HG02610 (cell line): ENCODE data around the gene MYOT.
"Not testable (repeated sequence)": the region's sequence is repeated elsewhere in the genome, so short reads cannot be mapped to it uniquely, and the experiment has no call there.

Experiments
- ATAC-seq: cut with Tn5 transposase; IDR thresholded peaks from one replicate; pipeline ENCODE4 v1.9.1; 2021; ENCODE audit warnings: mild to moderate bottlenecking, moderate library complexity; ENCODE audit not compliant: unreplicated experiment

MYOT gene

GRCh38 chr5:137853165-137853564, 14.5 kb upstream of the MYOT start:
- not testable (repeated sequence) for ATAC-seq

DNA sequence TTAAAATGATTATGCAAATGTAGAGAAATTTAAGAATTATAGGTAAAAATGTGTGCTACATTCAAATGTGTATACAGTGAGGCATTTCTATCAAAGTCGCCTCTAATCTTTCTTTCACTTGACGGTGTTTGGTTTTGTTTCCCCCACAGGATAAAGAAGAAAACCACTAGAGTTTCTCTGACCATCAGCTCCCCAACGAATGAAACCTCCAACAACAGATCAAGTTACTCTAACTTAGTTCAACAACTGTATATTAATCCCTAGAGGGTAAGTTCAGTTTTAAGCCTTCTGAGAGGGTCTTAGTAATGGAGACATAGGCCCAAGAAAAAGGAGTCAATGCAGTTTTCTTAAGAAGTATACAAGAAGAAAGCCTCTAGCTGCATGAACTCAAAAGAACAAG, 11.5 kb upstream of the MYOT start:
- no peak for ATAC-seq

GRCh38 chr5:137856916-137857862, 10.5 kb upstream of the MYOT start:
- ATAC-seq = peak; percentile 39

- ATAC-seq = peak; percentile 79
Measured at GRCh38 chr5:137858223-137858916, 9.3 kb upstream of the MYOT start.

DNA sequence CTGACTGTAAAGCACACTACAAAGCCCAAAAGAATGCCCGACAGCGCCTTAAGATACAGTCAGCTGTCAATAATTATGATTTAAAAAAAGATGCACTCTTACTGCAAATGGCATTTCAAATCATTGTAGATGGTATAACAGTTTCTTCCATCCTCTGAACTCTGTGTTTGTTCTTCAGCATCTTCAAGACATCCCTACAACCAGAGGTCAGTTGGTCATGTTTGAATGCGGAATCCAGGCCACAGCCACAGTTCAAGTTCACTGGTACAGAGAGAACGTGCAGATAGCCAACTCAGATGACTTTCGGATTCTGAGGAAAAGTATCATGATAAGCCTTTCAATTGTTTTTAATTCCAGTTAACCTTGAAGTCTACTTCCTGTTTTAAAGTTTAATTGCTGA, 8.7 kb upstream of the MYOT start:
- no peak for ATAC-seq

GRCh38 chr5:137862251-137862650, 5.4 kb upstream of the MYOT start:
- ATAC-seq = no peak

- ATAC-seq = not testable (repeated sequence)
Measured at GRCh38 chr5:137863653-137864052, 4.0 kb upstream of the MYOT start.

GRCh38 chr5:137866541-137867388, 895 bp upstream of the MYOT start:
- ATAC-seq = no peak

- no peak for ATAC-seq
Measured at GRCh38 chr5:137870647-137871339, 3.1 kb downstream of the MYOT start.

DNA sequence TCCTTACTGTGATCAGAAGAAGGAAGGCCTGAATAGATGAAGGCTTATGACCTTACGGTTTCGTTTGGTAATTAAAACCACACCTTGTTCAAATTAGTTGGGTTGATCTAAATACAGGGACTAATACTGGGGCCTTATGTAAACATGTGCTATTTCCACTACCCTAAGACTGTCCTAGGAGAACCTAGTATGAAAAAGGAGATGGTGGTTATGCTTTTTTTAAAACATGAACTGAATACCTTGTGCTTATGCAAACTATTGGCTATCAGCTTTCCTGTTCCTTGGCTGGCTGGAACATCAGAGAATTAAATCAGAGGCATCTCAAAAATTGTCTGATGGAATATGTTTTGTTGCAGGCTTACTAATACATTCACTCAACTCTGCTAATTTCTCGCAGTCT, 3.9 kb downstream of the MYOT start:
- no peak for ATAC-seq

DNA sequence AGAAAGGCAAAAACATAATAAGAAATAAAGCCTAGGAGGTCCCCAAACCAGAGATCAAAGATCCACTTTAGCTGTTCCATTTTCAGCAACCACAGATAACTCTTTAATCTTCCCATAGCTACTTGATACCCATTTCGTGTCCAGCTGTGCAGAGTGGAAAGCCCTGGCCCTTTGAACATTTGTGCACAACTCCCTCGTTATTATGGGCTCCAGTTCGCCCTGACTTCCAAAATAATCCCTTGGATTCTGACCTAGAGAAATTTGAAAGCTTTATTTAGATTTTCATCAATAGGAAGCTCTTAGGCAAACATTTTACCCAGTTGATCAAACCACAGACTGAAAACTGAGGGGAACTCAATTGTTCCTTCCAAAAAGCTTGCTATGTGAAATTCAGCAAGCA, 4.8 kb downstream of the MYOT start:
- no peak for ATAC-seq

DNA sequence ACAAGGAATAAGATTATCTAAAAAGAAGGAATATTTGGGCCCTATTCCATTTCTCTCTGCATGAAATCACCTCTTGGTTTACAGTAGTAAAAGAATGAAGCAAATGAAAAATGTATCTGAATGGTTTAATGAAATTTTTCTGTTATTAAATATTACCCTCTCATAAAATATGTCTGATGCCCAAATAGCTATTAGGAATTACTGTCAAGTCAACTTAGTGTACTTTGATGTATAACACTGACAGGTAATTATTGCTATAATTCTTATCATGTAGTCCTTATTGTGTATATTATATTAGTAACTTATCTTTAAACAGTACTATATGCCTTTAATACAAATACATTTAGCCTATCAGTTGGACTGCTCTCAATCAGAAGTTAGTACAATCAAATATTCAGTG, 8.4 kb downstream of the MYOT start:
- no peak for ATAC-seq

DNA sequence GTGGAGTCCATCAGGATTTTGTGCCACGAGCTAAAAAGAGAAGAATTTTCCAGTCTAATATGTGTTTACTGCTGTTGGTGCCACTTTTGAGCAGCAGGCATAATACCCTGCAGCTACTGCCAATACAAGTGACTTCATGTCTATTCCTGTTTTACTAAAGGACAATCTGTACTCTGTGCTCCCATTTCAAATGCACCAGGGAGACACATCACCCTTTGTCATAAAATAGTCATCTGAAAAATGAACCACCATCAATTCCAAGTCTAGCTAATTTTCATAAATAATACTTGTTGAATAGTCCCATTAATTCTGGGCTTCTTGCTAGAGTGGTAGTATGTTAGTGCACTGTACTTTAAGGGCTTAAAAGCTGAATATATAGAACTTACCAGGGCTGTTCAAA, 12.7 kb downstream of the MYOT start:
- ATAC-seq = no peak

DNA sequence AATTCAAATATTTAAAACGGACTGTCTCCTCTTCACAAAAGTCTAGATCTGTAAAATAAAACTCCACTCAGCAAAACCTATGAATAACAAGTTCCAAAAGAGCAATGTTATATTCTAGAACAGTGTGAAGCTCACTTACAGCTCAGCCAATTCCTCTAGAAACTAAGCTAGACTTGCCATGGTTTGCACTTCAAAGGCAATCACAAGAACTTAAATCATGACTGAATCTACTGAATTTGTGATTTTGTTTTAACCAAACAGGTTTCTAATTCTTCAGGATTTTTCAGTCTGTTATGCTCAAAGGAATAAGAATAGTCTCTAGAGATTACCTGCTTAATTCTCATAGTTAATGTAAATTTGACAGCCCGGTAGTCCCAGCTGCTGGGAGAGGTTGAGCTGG, 20.2 kb downstream of the MYOT start:
- no peak for ATAC-seq

- no peak for ATAC-seq
Measured at GRCh38 chr5:137888466-137888862, 20.8 kb downstream of the MYOT start.

DNA sequence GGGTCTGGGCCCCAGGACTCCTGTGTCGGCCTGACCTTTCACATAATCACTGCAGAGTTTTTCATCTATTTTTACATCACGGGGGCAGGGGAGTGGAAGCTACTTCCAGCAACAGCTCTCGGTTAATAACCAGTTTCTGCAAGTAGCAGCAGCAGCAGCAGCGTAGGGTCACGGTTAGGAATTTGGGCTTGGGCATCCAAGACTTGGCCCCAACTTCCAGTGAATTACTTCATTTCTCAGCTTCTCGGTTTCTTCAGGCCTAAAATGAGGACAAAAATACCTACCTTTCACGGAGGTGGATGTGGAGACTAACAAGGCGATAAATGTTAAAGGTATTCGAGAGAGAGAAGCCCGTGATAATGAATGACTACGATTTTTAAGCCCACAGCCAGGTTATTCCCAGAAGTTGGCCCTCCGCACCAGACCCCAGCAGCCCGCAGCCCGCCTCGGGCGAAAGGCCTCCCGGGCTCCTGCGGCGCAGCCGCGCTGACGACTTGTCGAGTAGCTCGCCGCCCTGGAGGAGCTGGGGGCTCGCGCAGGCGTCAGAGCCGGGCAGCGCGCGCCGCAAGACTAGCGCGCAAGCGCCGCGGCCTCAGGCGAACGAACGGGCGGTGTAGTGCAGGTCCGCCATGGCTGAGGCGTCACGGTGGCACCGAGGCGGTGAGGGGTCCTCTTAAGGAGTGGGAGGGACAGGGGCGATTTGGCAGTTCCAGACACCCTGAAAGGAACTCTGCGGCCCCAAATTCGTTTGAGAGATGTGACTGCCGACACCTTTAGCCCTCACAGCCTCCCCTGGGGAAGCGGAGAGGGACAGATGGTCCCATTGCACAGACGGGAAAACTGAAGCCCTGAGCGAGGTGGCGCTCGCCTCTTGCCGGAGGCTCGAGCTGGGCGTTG, 21.5 kb downstream of the MYOT start, which contains the start of gene PKD2L2:
TSS of gene PKD2L2 (plus strand) at position 595 of the 897 bp plus-strand sequence. CDS start at position 630, 35 bp downstream.
- peak; percentile 98 for ATAC-seq

GRCh38 chr5:137890845-137891244, 23.2 kb downstream of the MYOT start:
- ATAC-seq = no peak

DNA sequence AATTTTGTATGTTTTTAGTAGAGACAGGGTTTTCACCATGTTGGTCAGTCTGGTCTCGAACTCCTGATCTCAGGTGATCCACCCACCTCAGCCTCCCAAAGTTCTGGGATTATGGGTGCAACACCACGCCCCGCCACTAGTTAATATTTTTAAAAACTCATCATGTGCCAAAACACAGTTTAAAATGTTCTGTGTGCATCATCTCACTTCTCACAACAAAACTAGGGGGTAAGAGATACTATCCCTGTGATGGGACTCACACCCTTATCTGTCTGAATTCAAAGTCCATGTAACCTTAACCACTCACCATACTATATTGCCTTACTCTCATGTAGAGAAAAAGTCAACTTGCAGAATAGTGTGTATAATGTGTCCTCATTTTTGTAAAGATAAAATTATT, 24.2 kb downstream of the MYOT start:
- no peak for ATAC-seq

DNA sequence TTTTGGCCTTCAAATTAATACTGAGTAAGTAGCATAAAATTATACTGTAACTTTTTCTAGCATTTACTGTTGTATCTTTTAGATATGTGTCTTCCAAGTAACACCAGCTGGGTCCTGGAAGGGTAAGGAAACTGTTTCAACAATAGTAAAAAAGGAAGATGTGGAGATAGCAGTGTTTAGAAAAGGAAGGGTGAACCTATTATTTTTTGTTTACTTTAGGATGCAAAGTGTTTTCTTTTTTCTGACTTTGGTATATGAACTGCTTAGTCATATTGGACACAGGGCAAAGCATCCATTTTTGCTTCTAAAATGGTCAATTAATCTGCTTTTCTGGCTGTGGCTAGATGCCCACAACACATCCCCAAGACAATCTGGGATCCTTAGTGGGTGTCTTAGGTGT, 26.9 kb downstream of the MYOT start:
- no peak for ATAC-seq

- ATAC-seq = no peak
Measured at GRCh38 chr5:137896560-137896959, 28.9 kb downstream of the MYOT start.
